Body of pancreas (tissue), 4 donors: Measurements from ENCODE around the gene ESD. TPM values are rescaled to one million over a fixed set of nuclear protein-coding genes. Genes with fewer than 3 reads are reported as not detected.

Experiments used
- ATAC-seq: fragments of 150-250 bp; one replicate; pipeline ENCODE4 v1.9.1; 2016
- DNase-seq, 4 donors: peaks; one replicate each; pipeline ENCODE4 v3.0.0-alpha.2; 2019
- H3K27ac ChIP-seq, 4 donors: fragments of 200-600 bp; sonication (generic); 1 replicate in 3 of 4; 2 replicates in 1 of 4; pipeline versions ENCODE4 v1.5.1 to v1.6.1; 2016 to 2019; ENCODE audit warnings: mild to moderate bottlenecking in 1 of 4, mixed read lengths in 1 of 4, moderate library complexity in 1 of 4
- H3K27me3 ChIP-seq, 2 donors: fragments of 200-600 bp; sonication (generic); one replicate each; pipeline ENCODE4 v1.6.0; 2016; ENCODE audit warnings: mild to moderate bottlenecking in 1 of 2
- H3K36me3 ChIP-seq, 2 donors: fragments of 200-600 bp; sonication (generic); replicated peaks in 1 of 2; 2 replicates each; pipeline ENCODE4 v1.5.1; 2016; ENCODE audit warnings: low read depth in 2 of 2; ENCODE audit not compliant: insufficient read depth in 1 of 2
- H3K4me1 ChIP-seq: fragments of 200-600 bp; sonication (generic); one replicate; pipeline ENCODE4 v1.6.0; 2016
- H3K4me3 ChIP-seq, 2 donors: fragments of 200-600 bp; sonication (generic); 1 replicate in 1 of 2; 2 replicates in 1 of 2; pipeline ENCODE4 v1.5.1; 2016 to 2019
- H3K9me3 ChIP-seq, 3 donors: fragments of 200-600 bp; sonication (generic); 1 replicate in 2 of 3; 2 replicates in 1 of 3; pipeline ENCODE4 v1.5.1; 2016
- CTCF ChIP-seq, 7 experiments: fragments of 450-650 bp in 4 of 7; fragments of 200-600 bp in 3 of 7; sonication (generic) in 3 of 7; IDR thresholded peaks; one replicate each; pipeline ENCODE4 v1.5.1; 2016 to 2019; ENCODE audit warnings: antibody characterized with exemption in 7 of 7
- POLR2A ChIP-seq, 3 donors: fragments of 450-650 bp; IDR thresholded peaks; one replicate each; pipeline ENCODE4 v1.6.1; 2016; ENCODE audit warnings: antibody characterized with exemption in 3 of 3, mild to moderate bottlenecking in 2 of 3
- WGBS, 2 donors: methylation state at CpG; one replicate each; pipeline ENCODE4 v1.1.5; 2017; 5-methylcytosine and 5-hydroxymethylcytosine counted together
- intact Hi-C: fragments of 100-400 bp; cut with DNase I; formaldehyde crosslinking; loops from one replicate; pipeline ENCODE4 v1.15.1; 2023
- total RNA-seq, 2 donors: library from RNA; depleted of rRNA; stranded (reverse); fragments of >200 nt; gene quantifications; one replicate each; pipeline ENCODE4 v1.1.0, GENCODE V29; 2016

The ESD gene
- total RNA-seq, 2 donors from 2014 or later = 24.4 to 45.4 TPM

GRCh38 chr13:46804391-46804815, 7.4 kb upstream of the ESD start:
- 89 to 90% methylated on average over 3 of the region's 3 CpGs for WGBS, 2 donors
- no peak for DNase-seq

DNA sequence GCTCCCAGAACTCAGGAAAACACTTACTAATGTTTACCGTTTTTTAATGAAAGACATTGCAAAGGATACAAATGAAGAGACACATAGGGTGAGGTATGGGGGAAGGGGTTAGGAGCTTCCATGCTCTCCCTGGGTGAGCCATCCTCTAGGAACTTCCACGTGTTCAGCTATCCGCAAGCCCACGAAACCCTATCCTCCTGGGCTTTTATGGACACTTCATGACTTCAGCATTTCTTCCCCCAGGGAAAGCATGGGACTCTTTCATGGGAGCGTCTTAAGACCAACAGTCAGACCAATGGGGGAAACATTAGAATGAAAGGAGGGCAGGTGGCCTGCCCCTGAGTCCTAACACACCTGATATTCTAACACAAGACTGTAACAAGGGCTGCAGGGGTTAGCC, 6.6 kb upstream of the ESD start:
- no peaks in the 10 kb centered on the region for H3K9me3 ChIP-seq
- TF ChIP-seq CTCF (IDR thresholded peaks at IDR 0.05) = no peak
- no peak for TF ChIP-seq POLR2A (IDR thresholded peaks at IDR 0.05)
- no peak overlapping the region for H3K4me3 ChIP-seq
- no peaks in the 10 kb centered on the region for H3K4me1 ChIP-seq
- no peak for ATAC-seq
- DNase-seq = no peak
- 92 to 93% methylated on average over 3 to 5 of the region's 5 CpGs for WGBS, 2 donors
- H3K27me3 ChIP-seq = no peaks in the 10 kb centered on the region
- H3K27ac ChIP-seq = no peak overlapping the region
- H3K36me3 ChIP-seq = no peaks in the 10 kb centered on the region
- intact Hi-C loops = no loop called here

More at GRCh38 chr13:46804391-46804815, 7.4 kb upstream of the ESD start:
- H3K4me1 ChIP-seq = no peaks in the 10 kb centered on the region
- no peaks in the 10 kb centered on the region for H3K9me3 ChIP-seq
- TF ChIP-seq CTCF (IDR thresholded peaks at IDR 0.05) (no peak), POLR2A (IDR thresholded peaks at IDR 0.05) (no peak)
- no peak overlapping the region for H3K4me3 ChIP-seq
- ATAC-seq = no peak
- H3K27me3 ChIP-seq = no peaks in the 10 kb centered on the region
- intact Hi-C loops = no loop called here
- H3K36me3 ChIP-seq = no peaks in the 10 kb centered on the region
- H3K27ac ChIP-seq = no peak overlapping the region

- DNase-seq = no peak
- ATAC-seq = no peak
- Histone ChIP-seq H3K4me1 (peaks cover 9% of the 10 kb centered on the region), H3K27me3 (no peaks in the 10 kb centered on the region), H3K36me3 (no peaks in the 10 kb centered on the region), H3K4me3 (no peak overlapping the region), H3K27ac (no peak overlapping the region), H3K9me3 (no peaks in the 10 kb centered on the region)
- intact Hi-C loops = no loop called here
- no peak for TF ChIP-seq POLR2A (IDR thresholded peaks at IDR 0.05)
- no peak for TF ChIP-seq CTCF (IDR thresholded peaks at IDR 0.05)
- WGBS, 2 donors = 36 to 63% methylated on average over 1 of the region's 1 CpG
Observed at GRCh38 chr13:46801858-46802257, 4.9 kb upstream of the ESD start.

DNA sequence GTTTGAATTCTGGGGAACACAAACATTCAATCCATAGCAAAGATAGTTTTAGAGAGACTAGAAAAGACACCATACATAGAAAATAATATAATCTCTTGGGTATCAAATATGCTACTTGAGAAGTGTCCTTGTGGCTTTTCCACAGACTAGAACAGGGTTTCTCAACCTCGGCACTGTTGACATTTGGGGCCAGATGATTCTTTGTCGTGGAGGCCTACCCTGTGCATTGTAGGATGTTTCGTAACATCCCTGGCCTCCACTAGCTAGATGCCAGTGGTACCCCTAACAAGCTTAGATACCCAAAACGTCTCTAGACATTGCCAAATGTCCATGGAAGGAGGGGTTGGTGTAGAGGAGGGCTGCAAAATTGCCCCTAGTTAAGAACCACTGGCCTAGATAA, 2.2 kb upstream of the ESD start:
- no peak overlapping the region for H3K27ac ChIP-seq
- no peaks in the 10 kb centered on the region for H3K9me3 ChIP-seq
- intact Hi-C loops = no loop called here
- ATAC-seq (no peak), DNase-seq (no peak)
- H3K36me3 ChIP-seq = no peaks in the 10 kb centered on the region
- 74 to 85% methylated on average over 4 of the region's 4 CpGs for WGBS, 2 donors
- no peak overlapping the region for H3K4me3 ChIP-seq
- H3K4me1 ChIP-seq = peaks cover 30% of the 10 kb centered on the region
- TF ChIP-seq POLR2A (IDR thresholded peaks at IDR 0.05) (no peak), CTCF (IDR thresholded peaks at IDR 0.05) (no peak)
- no peaks in the 10 kb centered on the region for H3K27me3 ChIP-seq

GRCh38 chr13:46797501-46798237, 708 bp upstream of the ESD start:
- DNase-seq = peak in 1 of 4 donors; percentile 9
- intact Hi-C loops = no loop called here
- no peak for ATAC-seq
- H3K27ac ChIP-seq = peak overlapping the region; percentile 74 to 90 (median 83)
- peaks cover 30% of the 10 kb centered on the region for H3K4me1 ChIP-seq
- 20 to 29% methylated on average over 9 of the region's 9 CpGs for WGBS, 2 donors
- H3K4me3 ChIP-seq = peak overlapping the region in 1 of 2 donors; percentile 84
- H3K36me3 ChIP-seq = no peaks in the 10 kb centered on the region
- TF ChIP-seq CTCF (IDR thresholded peaks at IDR 0.05) (no peak), POLR2A (IDR thresholded peaks at IDR 0.05) (no peak)
- no peaks in the 10 kb centered on the region for H3K9me3 ChIP-seq
- H3K27me3 ChIP-seq = no peaks in the 10 kb centered on the region
